Esophagus (tissue), 2 donors: ENCODE data around the gene COL4A2. TPM values are rescaled to one million over a fixed set of nuclear protein-coding genes. Genes with fewer than 3 reads are reported as not detected.

Experiments
- H3K27ac ChIP-seq, 2 donors: one replicate each; pipeline ENCODE4 v1.5.1; 2013; ENCODE audit warnings: low read depth in 2 of 2, mild to moderate bottlenecking in 2 of 2, inconsistent platforms in 1 of 2, low read length in 1 of 2, moderate library complexity in 1 of 2
- H3K27me3 ChIP-seq, 2 donors: one replicate each; pipeline ENCODE4 v1.6.1; 2013; ENCODE audit warnings: low read length in 2 of 2, control low read depth in 1 of 2, mild to moderate bottlenecking in 1 of 2; ENCODE audit not compliant: insufficient read depth in 2 of 2, control insufficient read depth in 1 of 2
- H3K36me3 ChIP-seq, 2 donors: one replicate each; pipeline ENCODE4 v1.6.1; 2013; ENCODE audit warnings: low read length in 1 of 2; ENCODE audit not compliant: control insufficient read depth in 2 of 2, insufficient read depth in 2 of 2
- H3K4me1 ChIP-seq, 2 donors: one replicate each; pipeline ENCODE4 v1.6.1; 2013; ENCODE audit warnings: low read length in 1 of 2; ENCODE audit not compliant: control insufficient read depth in 2 of 2, insufficient read depth in 2 of 2
- H3K4me3 ChIP-seq, 2 donors: one replicate each; pipeline ENCODE4 v1.5.1; 2013; ENCODE audit warnings: low read length in 2 of 2, mild to moderate bottlenecking in 2 of 2, low read depth in 1 of 2, moderate library complexity in 1 of 2
- H3K9me3 ChIP-seq, 2 donors: one replicate each; pipeline ENCODE4 v1.6.1; 2013; ENCODE audit warnings: mild to moderate bottlenecking in 2 of 2, low read depth in 1 of 2, low read length in 1 of 2, moderate library complexity in 1 of 2; ENCODE audit not compliant: control insufficient read depth in 2 of 2, insufficient read depth in 1 of 2
- WGBS, 2 donors: extraction: QIAGEN DNeasy Blood & Tissue Kit; methylation state at CpG; one replicate each; pipeline ENCODE4 v1.1.7; 2013; 5-methylcytosine and 5-hydroxymethylcytosine counted together
- polyA plus RNA-seq, 2 donors: library from polyadenylated mRNA; stranded (reverse); fragments of 200-250 nt; gene quantifications; one replicate each; pipeline ENCODE4 v1.2.3, GENCODE V29; 2013
- donor health status: healthy with polysubstance abuse.
- donor health status: Bipolar disorder and iron deficiency.

Gene COL4A2
- polyA plus RNA-seq, 2 donors: 25.3 to 39.2 TPM

- WGBS, 2 donors: 58 to 74% methylated on average over 23 of the region's 23 CpGs
- Histone ChIP-seq H3K27me3 (no peaks in the 10 kb centered on the region), H3K4me3 (no peak overlapping the region), H3K9me3 (no peaks in the 10 kb centered on the region), H3K36me3 (peaks cover 0 to 10% of the 10 kb centered on the region in 2 donors), H3K4me1 (peaks cover 0 to 13% of the 10 kb centered on the region in 2 donors), H3K27ac (peak overlapping the region; percentile 55 to 67)
These were observed 200.7 kb downstream of the COL4A2 start for GRCh38 chr13:110507678-110508381.

- H3K9me3 ChIP-seq: no peaks in the 10 kb centered on the region
- 60 to 61% methylated on average over 4 of the region's 4 CpGs for WGBS, 2 donors
- H3K36me3 ChIP-seq: peaks cover 0 to 7% of the 10 kb centered on the region in 2 donors
- no peak overlapping the region for H3K4me3 ChIP-seq
- H3K27me3 ChIP-seq: no peaks in the 10 kb centered on the region
- no peak overlapping the region for H3K27ac ChIP-seq
- H3K4me1 ChIP-seq: peaks cover 0 to 13% of the 10 kb centered on the region in 2 donors
These were observed 202.4 kb downstream of the COL4A2 start for GRCh38 chr13:110509478-110509926.

GRCh38 chr13:110509971-110510786 is 203.1 kb downstream of the COL4A2 start:
- Histone ChIP-seq H3K36me3 (peaks cover 0 to 7% of the 10 kb centered on the region in 2 donors), H3K4me1 (peaks cover 0 to 13% of the 10 kb centered on the region in 2 donors), H3K27ac (peak overlapping the region in 1 of 2 donors; percentile 1), H3K9me3 (no peaks in the 10 kb centered on the region), H3K4me3 (no peak overlapping the region), H3K27me3 (no peaks in the 10 kb centered on the region)
- WGBS, 2 donors: 64 to 69% methylated on average over 18 of the region's 18 CpGs

- H3K36me3 ChIP-seq: peaks cover 0 to 4% of the 10 kb centered on the region in 2 donors
These were observed 204.6 kb downstream of the COL4A2 start for GRCh38 chr13:110511509-110512181.

GRCh38 chr13:110512198-110512740 is 205.2 kb downstream of the COL4A2 start:
- 82 to 86% methylated on average over 17 of the region's 17 CpGs for WGBS, 2 donors
- Histone ChIP-seq H3K36me3 (peaks cover 0 to 4% of the 10 kb centered on the region in 2 donors), H3K27ac (no peak overlapping the region), H3K4me3 (no peak overlapping the region), H3K9me3 (no peaks in the 10 kb centered on the region), H3K27me3 (no peaks in the 10 kb centered on the region), H3K4me1 (peaks cover 0 to 9% of the 10 kb centered on the region in 2 donors)

More at GRCh38 chr13:110511509-110512181, 204.6 kb downstream of the COL4A2 start:
- H3K27me3 ChIP-seq: no peaks in the 10 kb centered on the region
- H3K27ac ChIP-seq: no peak overlapping the region
- H3K4me3 ChIP-seq: no peak overlapping the region
- peaks cover 0 to 13% of the 10 kb centered on the region in 2 donors for H3K4me1 ChIP-seq
- WGBS, 2 donors: 91 to 92% methylated on average over 31 of the region's 31 CpGs
- H3K9me3 ChIP-seq: no peaks in the 10 kb centered on the region

- Histone ChIP-seq H3K27me3 (no peaks in the 10 kb centered on the region), H3K36me3 (peaks cover 0 to 2% of the 10 kb centered on the region in 2 donors), H3K9me3 (no peaks in the 10 kb centered on the region), H3K27ac (no peak overlapping the region), H3K4me1 (no peaks in the 10 kb centered on the region), H3K4me3 (no peak overlapping the region)
- WGBS, 2 donors: 75 to 81% methylated on average over 12 of the region's 12 CpGs
These were observed 209.4 kb downstream of the COL4A2 start for GRCh38 chr13:110516500-110516899.

GRCh38 chr13:110517505-110518225 is 210.6 kb downstream of the COL4A2 start:
- H3K27ac ChIP-seq: no peak overlapping the region

GRCh38 chr13:110518226-110518525 is 211.1 kb downstream of the COL4A2 start:
- WGBS, 2 donors: 83 to 84% methylated on average over 8 of the region's 8 CpGs
- H3K27me3 ChIP-seq: no peaks in the 10 kb centered on the region
- no peaks in the 10 kb centered on the region for H3K36me3 ChIP-seq
- no peaks in the 10 kb centered on the region for H3K4me1 ChIP-seq
- no peak overlapping the region for H3K4me3 ChIP-seq
- H3K27ac ChIP-seq: no peak overlapping the region
- H3K9me3 ChIP-seq: no peaks in the 10 kb centered on the region

More at GRCh38 chr13:110517505-110518225, 210.6 kb downstream of the COL4A2 start:
- Histone ChIP-seq H3K9me3 (no peaks in the 10 kb centered on the region), H3K36me3 (no peaks in the 10 kb centered on the region), H3K27me3 (no peaks in the 10 kb centered on the region), H3K4me1 (no peaks in the 10 kb centered on the region), H3K4me3 (no peak overlapping the region)
- WGBS, 2 donors: 58 to 62% methylated on average over 7 of the region's 7 CpGs

GRCh38 chr13:110518571-110518970 is 211.5 kb downstream of the COL4A2 start:
- 75 to 81% methylated on average over 11 of the region's 11 CpGs for WGBS, 2 donors
- no peak overlapping the region for H3K4me3 ChIP-seq
- no peak overlapping the region for H3K27ac ChIP-seq
- H3K27me3 ChIP-seq: no peaks in the 10 kb centered on the region
- H3K36me3 ChIP-seq: no peaks in the 10 kb centered on the region
- H3K9me3 ChIP-seq: no peaks in the 10 kb centered on the region
- no peaks in the 10 kb centered on the region for H3K4me1 ChIP-seq
